SU-DHL-6 (cell line): ENCODE results near the gene UCN3.
"Not testable (repeated sequence)": the region's sequence is repeated elsewhere in the genome, so short reads cannot be mapped to it uniquely, and the experiment has no call there.

Experiments used
- H2AFZ ChIP-seq: fragments of 200-600 bp; sonication (generic); 2 replicates; pipeline ENCODE4 v1.6.1; 2014; ENCODE audit warnings: low read depth, mild to moderate bottlenecking, moderate library complexity, mixed read lengths, antibody characterized with exemption, low read length; ENCODE audit not compliant: severe bottlenecking
- H3F3A ChIP-seq: fragments of 200-600 bp; shearing (Covaris generic); 2 replicates; pipeline ENCODE4 v1.6.0; 2016; ENCODE audit warnings: antibody characterized with exemption, mild to moderate bottlenecking; ENCODE audit not compliant: insufficient read depth
- H3K27ac ChIP-seq: fragments of 200-600 bp; sonication (generic); 2 replicates; pipeline ENCODE4 v1.5.1; 2016; ENCODE audit warnings: low read depth, mild to moderate bottlenecking, low read length, moderate library complexity, mixed read lengths
- H3K27me3 ChIP-seq: fragments of 200-600 bp; sonication (generic), shearing (Covaris generic); 2 replicates; pipeline ENCODE4 v1.6.0; 2014; ENCODE audit warnings: mild to moderate bottlenecking, low read length
- H3K36me3 ChIP-seq: fragments of 200-600 bp; sonication (generic); 2 replicates; pipeline ENCODE4 v1.6.1; 2014; ENCODE audit warnings: mild to moderate bottlenecking, low read length, mixed read lengths
- H3K4me2 ChIP-seq: fragments of 300-600, 200-600 bp; shearing (Covaris generic), sonication (generic); 2 replicates; pipeline ENCODE4 v1.6.0; 2014; ENCODE audit warnings: low read length, low read depth, mild to moderate bottlenecking; ENCODE audit not compliant: poor library complexity, severe bottlenecking
- H3K4me3 ChIP-seq: fragments of 200-600 bp; sonication (generic); 2 replicates; pipeline ENCODE4 v1.5.1; 2014; ENCODE audit warnings: antibody characterized with exemption, low read length, mild to moderate bottlenecking, mixed read lengths; ENCODE audit not compliant: insufficient read depth, poor library complexity, severe bottlenecking
- H3K79me2 ChIP-seq: fragments of 200-600 bp; sonication (generic); 2 replicates; pipeline ENCODE4 v1.6.1; 2014; ENCODE audit warnings: mild to moderate bottlenecking, low read length, moderate library complexity; ENCODE audit not compliant: insufficient read depth
- H3K9ac ChIP-seq: fragments of 200-600 bp; sonication (generic); 2 replicates; pipeline ENCODE4 v1.7.0; 2014; ENCODE audit warnings: mild to moderate bottlenecking, low read length
- H3K9me2 ChIP-seq: fragments of 200-600 bp; sonication (generic); replicated peaks from 2 replicates; pipeline ENCODE4 v1.6.1; 2014; ENCODE audit warnings: low read length; ENCODE audit not compliant: insufficient read depth
- H3K9me3 ChIP-seq: fragments of 200-600 bp; sonication (generic); 2 replicates; pipeline ENCODE4 v1.6.1; 2014; ENCODE audit warnings: low read length, mixed read lengths; ENCODE audit not compliant: insufficient read depth
- H4K20me1 ChIP-seq: fragments of 200-600 bp; sonication (generic); 2 replicates; pipeline ENCODE4 v1.6.1; 2014; ENCODE audit warnings: low read depth, mild to moderate bottlenecking, antibody characterized with exemption, low read length, moderate library complexity, mixed read lengths
- EZH2phosphoT487 ChIP-seq: fragments of 200-600 bp; sonication (generic), shearing (Covaris generic); conservative IDR thresholded peaks from 2 replicates; pipeline ENCODE4 v1.6.1; 2018; ENCODE audit warnings: mild to moderate bottlenecking, antibody characterized with exemption, low read length, moderate library complexity, mixed read lengths
- TF ChIP-seq, protein P1 (sequence below): fragments of 200-600 bp; sonication (generic); IDR thresholded peaks from one replicate; pipeline ENCODE4 v1.5.1; 2017; ENCODE audit warnings: antibody characterized with exemption, mild to moderate bottlenecking, low read length, moderate library complexity; ENCODE audit not compliant: insufficient read depth, poor library complexity, severe bottlenecking

The UCN3 gene

DNA sequence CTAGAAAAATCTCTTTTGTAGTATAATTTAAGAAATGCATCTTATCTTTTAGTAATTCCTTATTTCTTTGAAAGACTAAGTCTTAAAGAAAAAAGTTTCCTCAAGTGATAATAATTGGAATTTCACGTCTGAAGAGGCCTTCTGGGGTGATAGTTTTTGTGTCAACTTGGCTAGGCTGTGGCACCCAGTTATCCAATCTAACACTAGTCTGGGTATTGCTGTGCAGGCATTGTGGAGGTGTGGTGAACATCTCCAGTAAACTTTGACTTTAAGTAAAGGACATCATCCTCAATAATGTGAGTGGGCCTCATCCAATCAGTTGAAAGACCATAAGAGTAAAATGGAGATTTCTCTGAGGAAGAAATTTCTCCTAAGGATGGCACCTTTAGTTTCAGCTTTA lies 42.2 kb downstream of the UCN3 start:
- no peak for TF ChIP-seq EZH2phosphoT487
- TF ChIP-seq, protein P1, sequence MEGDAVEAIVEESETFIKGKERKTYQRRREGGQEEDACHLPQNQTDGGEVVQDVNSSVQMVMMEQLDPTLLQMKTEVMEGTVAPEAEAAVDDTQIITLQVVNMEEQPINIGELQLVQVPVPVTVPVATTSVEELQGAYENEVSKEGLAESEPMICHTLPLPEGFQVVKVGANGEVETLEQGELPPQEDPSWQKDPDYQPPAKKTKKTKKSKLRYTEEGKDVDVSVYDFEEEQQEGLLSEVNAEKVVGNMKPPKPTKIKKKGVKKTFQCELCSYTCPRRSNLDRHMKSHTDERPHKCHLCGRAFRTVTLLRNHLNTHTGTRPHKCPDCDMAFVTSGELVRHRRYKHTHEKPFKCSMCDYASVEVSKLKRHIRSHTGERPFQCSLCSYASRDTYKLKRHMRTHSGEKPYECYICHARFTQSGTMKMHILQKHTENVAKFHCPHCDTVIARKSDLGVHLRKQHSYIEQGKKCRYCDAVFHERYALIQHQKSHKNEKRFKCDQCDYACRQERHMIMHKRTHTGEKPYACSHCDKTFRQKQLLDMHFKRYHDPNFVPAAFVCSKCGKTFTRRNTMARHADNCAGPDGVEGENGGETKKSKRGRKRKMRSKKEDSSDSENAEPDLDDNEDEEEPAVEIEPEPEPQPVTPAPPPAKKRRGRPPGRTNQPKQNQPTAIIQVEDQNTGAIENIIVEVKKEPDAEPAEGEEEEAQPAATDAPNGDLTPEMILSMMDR, result no peak
- H3K27me3 ChIP-seq, result no peaks in the 10 kb centered on the region
- H3K9ac ChIP-seq, result no peak overlapping the region
- no peak overlapping the region for H3K27ac ChIP-seq
- H2AFZ ChIP-seq, result no peak overlapping the region
- no peaks in the 10 kb centered on the region for H3F3A ChIP-seq
- H3K36me3 ChIP-seq, result no peaks in the 10 kb centered on the region
- no peaks in the 10 kb centered on the region for H3K9me2 ChIP-seq
- peaks cover 5% of the 10 kb centered on the region; the same call in 1 of the 2 replicates for H3K9me3 ChIP-seq
- H4K20me1 ChIP-seq, result no peaks in the 10 kb centered on the region
- H3K4me2 ChIP-seq, result no peak overlapping the region
- H3K79me2 ChIP-seq, result no peaks in the 10 kb centered on the region
- no peak overlapping the region for H3K4me3 ChIP-seq

DNA sequence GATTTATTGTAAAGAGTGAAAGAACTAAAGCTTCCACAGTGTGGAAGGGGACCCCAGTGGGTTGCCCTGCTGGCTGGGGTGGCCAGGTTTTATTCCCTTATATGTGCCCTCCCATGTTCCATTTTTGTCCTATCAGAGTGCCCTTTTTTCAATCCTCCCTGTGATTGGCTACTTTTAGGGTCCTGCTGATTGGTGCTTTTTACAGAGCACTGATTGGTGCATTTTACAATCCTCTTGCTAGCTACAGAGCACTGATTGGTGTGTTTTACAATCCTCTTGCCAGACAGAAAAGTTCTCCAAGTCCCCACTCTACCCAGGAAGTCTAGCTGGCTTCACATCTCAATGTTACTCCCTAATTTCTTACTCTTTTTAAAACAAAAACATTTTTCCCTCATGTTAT lies 46.0 kb downstream of the UCN3 start:
- not testable (repeated sequence) for H3K9ac ChIP-seq, H3K4me2 ChIP-seq, H3K9me2 ChIP-seq, H3F3A ChIP-seq, H3K36me3 ChIP-seq, H3K4me3 ChIP-seq, H4K20me1 ChIP-seq, H3K27ac ChIP-seq, H3K9me3 ChIP-seq, H2AFZ ChIP-seq, H3K27me3 ChIP-seq
- peaks cover 26% of the 10 kb centered on the region for H3K79me2 ChIP-seq

DNA sequence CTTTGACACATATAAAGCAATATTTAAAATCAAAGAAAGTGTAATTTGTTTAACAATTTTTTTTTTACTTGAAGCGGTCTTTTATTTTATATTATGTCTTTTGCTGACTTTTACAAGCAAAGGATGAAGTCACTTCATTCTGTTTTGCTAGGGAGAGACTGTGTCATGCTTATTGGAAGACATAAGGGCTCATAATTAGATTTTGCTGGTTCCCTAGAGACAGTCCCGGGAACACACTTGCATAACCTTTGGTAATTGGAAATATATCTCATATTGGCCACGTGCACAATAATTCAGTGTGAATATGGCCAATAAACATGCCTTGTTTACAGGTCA lies 47.1 kb downstream of the UCN3 start:
- Histone ChIP-seq H3K4me3 (peak overlapping the region; percentile 96), H3K9ac (peak overlapping the region; percentile 88), H3K9me3 (peaks cover 4% of the 10 kb centered on the region; the same call in 1 of the 2 replicates), H2AFZ (peak overlapping the region; percentile 100), H3K27me3 (no peaks in the 10 kb centered on the region), H3K4me2 (peak overlapping the region; percentile 87), H3K79me2 (peaks cover 37% of the 10 kb centered on the region), H3K36me3 (no peaks in the 10 kb centered on the region; the same call in 1 of the 2 replicates), H3K9me2 (no peaks in the 10 kb centered on the region), H3F3A (no peaks in the 10 kb centered on the region; the same call in 1 of the 2 replicates), H3K27ac (no peak overlapping the region), H4K20me1 (peaks cover 9% of the 10 kb centered on the region; the same call in 1 of the 2 replicates)
- TF ChIP-seq, protein P1, result no peak
- TF ChIP-seq EZH2phosphoT487, result no peak

DNA sequence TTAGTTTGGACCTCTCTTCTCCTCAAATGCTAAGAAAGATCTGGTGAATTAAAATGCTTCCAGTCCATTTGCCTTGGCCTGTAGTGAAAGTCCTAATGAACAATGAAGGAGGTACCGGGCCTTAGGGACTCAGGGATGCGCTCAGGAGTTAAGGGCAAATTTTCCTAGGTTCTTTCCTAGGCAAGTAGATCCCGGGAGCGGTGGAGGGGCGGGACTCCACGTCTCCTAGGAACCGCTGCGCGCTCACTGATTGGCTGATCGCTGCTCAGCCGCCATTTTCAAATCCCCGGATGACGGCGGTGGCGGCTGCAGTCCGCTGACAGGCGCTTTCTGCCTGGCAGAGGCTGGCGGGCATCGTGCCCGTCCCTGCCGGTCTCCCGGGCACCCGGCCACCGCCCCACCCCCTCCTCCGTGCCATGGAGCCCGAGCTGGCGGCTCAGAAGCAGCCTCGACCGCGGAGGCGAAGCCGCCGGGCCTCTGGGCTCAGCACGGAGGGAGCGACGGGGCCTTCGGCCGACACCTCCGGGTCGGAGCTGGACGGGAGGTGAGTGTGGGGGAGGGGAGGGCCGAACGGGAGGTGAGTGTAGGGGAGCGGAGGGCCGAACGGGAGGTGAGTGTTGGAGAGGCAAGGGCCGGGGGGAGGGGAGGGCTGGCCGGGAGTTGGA lies 47.6 kb downstream of the UCN3 start, which contains the start of gene NET1:
TSS of gene NET1 (plus strand) at position 281 of the 665 bp plus-strand sequence. CDS start at position 417, 136 bp downstream.
- peak within 1 kb of the TSS; percentile 96 for H3K4me3 ChIP-seq
- H3K27me3 ChIP-seq, result no peaks in the 10 kb centered on the region
- H3F3A ChIP-seq, result no peaks in the 10 kb centered on the region; the same call in 1 of the 2 replicates
- H3K9ac ChIP-seq, result peak within 1 kb of the TSS; percentile 88
- H2AFZ ChIP-seq, result peak within 1 kb of the TSS; percentile 100
- H3K36me3 ChIP-seq, result no peaks in the 10 kb centered on the region; the same call in 1 of the 2 replicates
- TF ChIP-seq, protein P1, result no peak
- TF ChIP-seq EZH2phosphoT487, result no peak
- H4K20me1 ChIP-seq, result peaks cover 9% of the 10 kb centered on the region; the same call in 1 of the 2 replicates
- no peaks in the 10 kb centered on the region for H3K9me3 ChIP-seq
- no peaks in the 10 kb centered on the region for H3K9me2 ChIP-seq
- peak within 1 kb of the TSS; percentile 100 for H3K4me2 ChIP-seq
- H3K27ac ChIP-seq, result no peak within 1 kb of the TSS; the same call in 1 of the 2 replicates
- peaks cover 42% of the 10 kb centered on the region for H3K79me2 ChIP-seq
